GM18951 (cell line): ENCODE data around the gene ZNF516.

Experiments
- POLR2A ChIP-seq: IDR thresholded peaks from 4 replicates; pipeline ENCODE4 v1.6.1; 2011; ENCODE audit warnings: mild to moderate bottlenecking; ENCODE audit not compliant: insufficient read length, insufficient read depth; ENCODE audit errors: extremely low read depth
- in situ Hi-C: fragments of 300-500 bp; cut with MboI; formaldehyde crosslinking; loops from one replicate; pipeline ENCODE4 v1.12.0; 2022; ENCODE audit warnings: low sequenced_read_pairs, mixed read lengths, inconsistent platforms; ENCODE audit not compliant: unreplicated experiment

The ZNF516 gene

DNA sequence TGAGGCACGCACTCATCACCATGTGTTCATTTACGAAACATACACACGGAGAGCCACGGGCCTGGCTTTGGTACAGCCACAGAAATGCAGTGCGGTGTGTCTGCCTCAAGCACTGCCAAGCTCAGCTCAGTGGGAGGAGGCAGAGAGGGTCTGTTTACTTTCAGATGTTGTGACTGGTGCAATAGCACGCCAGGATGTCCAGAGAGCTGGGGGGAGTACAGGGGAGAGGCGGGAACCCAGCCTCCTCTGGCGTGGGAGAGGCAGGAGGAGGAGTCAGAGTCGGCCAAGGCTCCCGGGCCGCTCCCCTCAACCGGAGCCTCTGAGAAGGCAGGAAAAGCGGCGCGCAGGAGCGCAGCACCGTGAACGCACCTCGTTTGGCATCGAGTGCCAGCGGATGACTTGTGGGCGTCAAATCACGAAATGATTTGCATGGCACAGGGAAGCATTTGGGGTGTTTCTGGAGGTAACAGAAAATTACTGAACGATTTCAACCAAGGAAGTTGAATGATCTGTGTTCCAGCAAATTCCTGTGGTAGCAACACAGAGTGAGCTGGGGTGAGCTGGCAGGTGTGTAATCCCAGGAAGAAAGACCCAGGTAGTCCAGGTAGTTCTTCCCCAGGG lies 143.0 kb downstream of the ZNF516 start:
- no peak for TF ChIP-seq POLR2A

DNA sequence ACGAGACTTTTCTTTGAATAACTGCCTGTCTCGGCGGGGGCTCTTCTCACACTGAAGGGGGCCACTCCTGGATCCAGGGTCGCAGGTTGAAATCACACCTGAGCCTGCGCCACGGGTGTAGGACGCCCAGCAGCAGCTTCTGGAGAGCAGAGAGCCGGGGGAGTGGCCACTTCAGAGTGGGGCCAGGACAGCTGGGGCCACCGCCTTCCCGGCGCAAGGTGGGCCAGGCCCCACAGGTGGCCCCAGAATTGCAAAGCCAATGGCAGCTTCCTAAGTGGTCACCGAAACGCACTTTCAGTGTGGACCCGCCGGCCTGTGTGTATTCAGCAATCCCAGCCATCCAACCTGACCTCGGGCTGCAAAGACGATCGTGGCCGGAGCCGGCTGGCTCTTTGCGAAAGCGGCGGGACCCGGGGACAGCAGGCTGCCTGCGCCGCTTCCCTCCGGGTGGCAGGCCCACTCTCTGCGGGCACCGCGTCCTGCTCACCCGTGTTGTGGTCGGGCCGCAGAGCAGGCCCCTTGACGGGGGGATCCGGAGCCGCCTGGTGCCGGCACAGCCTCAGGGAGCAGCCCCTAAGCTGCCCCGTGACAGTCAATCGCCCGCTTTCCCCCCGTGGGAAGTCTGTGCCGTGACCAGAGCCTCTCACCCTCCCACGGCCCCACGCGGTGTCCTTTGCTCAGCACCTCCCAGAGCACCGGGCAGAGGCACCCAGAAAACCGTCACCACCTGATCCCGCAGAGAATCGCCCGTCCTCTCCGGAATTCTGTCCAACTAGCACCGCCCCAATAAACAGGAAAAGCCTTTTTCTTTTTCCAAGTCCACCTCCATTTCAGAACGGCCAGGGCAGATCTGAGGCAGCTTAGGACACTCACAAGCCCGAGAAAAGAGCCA lies 144.7 kb downstream of the ZNF516 start:
- no peak for TF ChIP-seq POLR2A
- in situ Hi-C loops: loop anchor here (25.0 kb wide), 1 partner anchor 1738 kb away; no protein-coding TSS in a partner anchor

More for the DNA sequence above, 143.0 kb downstream of the ZNF516 start:
- in situ Hi-C loops: loop anchor here (25.0 kb wide), 1 partner anchor 1740 kb away; no protein-coding TSS in a partner anchor

DNA sequence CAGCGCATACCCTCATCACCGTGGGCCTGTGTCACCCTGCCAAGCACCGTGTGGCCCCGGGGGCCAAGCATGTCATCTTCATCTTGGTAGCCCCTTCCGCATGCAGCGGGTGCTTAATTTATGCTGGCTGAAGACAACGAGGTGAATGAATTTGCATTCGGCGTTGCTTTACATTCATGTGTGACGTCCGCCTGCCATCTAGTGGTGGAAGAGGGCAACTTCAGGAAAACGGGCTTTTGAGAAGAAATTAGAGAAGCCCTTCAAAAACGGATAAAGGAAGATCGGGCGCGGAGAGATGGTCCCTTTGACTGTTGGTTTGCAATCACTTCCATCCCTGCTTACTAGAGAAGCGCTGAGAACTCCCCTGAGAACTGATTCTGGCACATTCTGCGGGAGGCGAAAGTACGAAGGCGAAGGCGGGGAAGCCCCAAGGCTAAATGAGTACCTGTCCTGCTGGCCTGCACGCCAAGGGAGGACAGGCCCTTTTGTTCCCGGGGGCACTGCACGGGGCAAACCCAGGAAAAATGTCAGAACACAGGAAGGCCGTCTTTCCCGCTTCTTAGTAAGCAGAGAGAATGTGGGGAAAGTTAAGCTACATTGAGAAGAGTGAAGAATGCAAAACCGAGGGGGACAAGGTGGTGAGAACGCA lies 145.9 kb downstream of the ZNF516 start:
- in situ Hi-C loops: no loop called here

DNA sequence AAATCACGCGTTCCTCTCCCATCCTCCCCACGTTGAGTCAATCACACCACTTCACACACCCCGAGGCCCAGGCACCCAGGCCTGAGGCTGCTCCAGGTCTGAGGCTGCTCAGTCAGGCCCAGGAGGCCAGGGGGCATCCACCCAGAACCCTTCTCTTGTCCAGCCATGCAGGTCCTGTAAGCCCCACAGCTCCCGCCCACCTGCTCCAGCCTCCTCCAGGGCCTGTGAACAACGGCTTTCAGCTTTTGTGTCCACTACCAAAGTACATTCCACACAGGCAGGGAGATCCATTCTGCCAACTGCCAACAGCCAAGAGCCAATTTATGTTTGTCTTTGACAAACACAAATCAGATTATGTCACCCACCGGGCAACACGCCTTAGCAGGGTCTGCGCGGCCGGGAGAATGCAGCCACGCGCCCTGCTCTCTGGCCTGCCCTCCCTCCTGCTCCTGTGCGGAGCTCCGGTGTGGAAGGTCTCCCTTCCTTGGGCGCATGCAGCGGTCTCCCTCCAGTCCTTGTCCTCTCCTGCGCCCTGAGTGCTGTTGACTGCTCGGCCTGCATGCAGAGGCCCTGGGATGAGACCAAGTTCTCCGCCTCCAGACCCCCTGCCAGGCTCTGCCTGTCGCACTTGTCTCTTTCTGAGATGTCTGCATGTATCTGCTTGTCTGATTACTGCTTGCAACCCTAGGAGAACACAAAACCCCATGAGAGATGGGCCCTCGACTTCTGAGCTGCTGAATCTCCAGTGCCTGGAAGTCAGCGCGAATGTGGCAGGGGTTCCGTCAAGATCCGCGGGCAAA lies 146.6 kb downstream of the ZNF516 start:
- in situ Hi-C loops: no loop called here
- TF ChIP-seq POLR2A: no peak

More for the DNA sequence above, 145.9 kb downstream of the ZNF516 start:
- no peak for TF ChIP-seq POLR2A

DNA sequence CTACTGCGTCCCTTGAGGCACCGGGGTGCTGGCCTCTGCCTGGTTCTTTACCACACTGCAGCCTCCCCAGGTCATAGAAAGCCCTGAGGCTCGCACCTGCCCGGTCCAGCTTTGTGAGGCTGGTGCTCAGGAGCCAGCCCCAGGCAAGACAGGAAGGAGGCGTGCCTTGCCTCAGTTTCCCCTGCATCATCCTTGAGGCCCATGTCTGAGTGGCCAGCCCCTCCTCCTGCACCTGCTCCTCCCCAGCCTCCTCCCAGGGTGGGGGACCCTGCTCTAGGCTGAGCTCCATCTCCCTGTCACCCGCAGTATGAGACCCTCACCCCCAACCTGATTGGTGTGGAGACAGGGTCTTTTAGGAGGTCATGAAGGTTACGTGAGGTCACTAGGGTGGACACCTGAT lies 147.7 kb downstream of the ZNF516 start:
- TF ChIP-seq POLR2A: no peak
- in situ Hi-C loops: no loop called here

DNA sequence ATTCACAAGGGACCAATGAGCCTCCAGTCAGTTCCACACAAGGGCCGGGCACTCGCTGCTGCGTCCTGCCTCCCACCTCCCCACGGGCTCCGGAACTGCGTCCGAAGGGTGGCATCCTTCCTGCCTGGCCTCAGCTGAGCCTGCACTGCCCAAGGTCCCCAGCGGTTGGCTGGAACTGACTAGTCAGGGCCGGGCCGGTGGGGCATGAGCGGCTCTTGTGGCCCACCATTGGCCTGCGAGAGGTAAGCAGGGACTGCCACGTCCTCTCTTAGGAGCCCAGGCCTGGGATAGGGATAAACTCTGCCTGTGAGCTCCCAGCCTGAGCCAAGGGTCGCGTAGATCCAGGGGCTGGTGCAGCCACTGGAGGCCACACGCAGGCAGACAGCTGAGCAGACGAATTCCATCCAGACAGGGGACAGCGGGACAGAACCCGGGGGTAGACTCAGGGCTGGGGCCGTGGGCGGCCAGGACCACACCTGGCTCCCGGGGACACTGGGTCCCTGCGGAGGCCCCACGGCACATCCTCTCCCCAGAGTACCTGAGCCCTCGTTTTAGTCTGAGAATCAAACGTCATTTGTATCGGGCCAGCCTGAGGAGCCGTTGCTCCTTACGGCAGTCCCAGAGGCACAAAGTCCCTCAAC lies 148.4 kb downstream of the ZNF516 start:
- in situ Hi-C loops: no loop called here
- TF ChIP-seq POLR2A: no peak

DNA sequence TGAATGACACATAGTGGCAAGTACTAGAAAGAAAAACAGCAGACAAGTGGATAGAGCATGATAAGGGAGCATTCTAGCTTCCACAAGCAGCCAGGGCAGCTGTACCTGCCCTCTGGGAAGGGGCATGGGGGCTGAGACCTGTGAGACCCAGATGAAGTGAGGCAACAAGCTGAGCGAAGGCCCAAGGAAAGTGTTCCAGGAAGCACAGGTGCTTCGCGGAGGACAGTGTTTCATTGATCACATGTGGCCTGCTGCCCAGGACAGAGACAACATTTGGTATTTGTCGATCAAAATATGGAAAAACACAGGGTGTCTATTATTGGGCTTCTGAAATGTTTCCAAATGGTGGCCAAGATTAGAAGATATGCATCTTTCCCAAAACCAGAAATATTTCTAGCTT lies 149.1 kb downstream of the ZNF516 start:
- in situ Hi-C loops: no loop called here
- TF ChIP-seq POLR2A: no peak

DNA sequence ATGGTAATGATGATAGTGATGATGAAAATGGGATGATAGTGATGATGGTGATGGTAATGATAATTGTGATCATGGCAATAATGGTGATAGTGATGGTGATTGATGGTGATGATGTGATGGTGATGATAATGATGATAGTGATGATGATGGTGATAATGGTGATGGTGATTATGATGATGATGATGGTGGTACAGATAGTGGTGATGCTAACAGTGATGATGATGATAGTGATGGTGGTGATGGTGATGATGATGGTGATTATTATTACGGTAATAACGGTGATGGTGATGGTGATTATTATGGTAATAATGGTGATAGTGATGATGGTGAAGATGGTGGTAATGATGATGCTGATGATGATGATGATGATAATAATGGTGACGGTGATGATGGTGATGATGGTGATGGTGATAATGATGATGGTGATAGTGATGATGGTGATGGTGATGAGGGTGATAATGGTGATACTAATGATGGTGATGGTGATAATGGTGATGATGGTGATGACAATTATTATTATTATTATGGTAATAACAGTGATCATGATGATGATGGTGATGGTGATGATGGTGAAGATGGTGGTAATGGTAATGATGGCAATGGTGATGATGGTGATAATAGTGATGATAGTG lies 151.0 kb downstream of the ZNF516 start:
- TF ChIP-seq POLR2A: no peak
- in situ Hi-C loops: no loop called here

DNA sequence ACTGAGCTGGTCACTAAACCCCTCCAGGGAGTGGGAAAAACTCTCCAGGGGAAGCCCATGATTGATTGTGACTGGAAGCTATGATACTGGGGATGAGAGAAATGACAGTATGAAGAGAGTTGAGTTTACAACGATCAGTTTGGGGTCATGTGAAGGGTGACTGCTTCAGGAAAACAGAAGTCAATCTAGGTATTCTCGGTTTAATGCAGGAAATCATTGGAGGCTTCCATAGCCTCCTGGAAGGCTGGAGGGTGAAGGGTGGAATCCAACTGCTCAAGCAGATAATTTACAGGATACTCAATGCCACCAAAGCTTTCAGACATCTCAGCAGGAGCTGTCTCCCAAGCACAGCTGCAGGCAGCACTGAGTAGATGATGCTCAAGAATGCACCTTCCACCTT lies 154.6 kb downstream of the ZNF516 start:
- in situ Hi-C loops: no loop called here

DNA sequence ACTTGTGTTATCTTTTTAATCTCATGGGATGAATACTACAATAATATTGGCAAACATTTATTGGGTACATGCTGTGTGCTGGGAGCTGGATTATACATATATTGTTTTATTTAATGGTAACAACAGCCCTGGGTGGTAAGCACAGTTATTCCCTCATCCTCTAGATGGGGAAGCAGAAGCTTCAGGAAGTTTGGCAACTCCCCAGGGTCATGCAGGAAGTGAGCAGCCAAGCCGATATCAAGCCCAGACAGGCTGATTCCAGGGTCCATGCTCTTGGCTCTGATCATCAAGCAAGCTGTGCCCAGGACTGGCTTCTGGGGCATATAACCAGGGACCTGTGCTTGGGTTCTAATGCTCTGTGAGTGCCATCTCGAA lies 155.8 kb downstream of the ZNF516 start:
- in situ Hi-C loops: no loop called here
- no peak for TF ChIP-seq POLR2A

More for the DNA sequence above, 154.6 kb downstream of the ZNF516 start:
- no peak for TF ChIP-seq POLR2A

DNA sequence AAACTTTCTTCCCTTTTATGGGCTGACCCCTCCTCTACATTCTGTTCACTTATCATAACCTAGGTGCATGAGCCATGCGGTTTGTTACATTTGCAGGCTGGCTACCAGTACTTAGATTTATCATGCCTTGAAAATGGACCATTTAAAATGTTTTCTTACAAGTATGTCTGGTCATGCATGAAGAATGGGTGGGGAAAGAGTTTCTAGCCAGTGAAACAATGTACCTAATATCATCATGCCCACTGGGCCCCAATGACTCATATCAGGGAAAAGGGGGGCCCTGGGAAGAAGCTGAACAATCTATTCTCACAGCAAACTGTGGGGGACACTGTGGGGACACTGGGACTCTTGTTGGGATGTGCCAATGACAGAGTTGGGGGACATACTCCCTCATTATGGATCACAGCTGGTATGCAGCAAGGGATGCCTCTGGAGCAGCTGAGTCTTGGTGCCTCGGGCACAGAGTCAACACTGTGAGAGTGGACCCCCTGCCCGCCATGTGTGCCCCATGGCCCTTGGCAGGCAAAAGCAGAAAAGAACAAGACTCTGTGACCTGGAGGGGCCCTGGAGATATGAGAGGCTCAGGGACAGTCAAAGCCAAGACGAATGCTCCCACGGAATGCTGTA lies 156.3 kb downstream of the ZNF516 start:
- in situ Hi-C loops: no loop called here
- TF ChIP-seq POLR2A: no peak
